Stimulated activated CD8-positive, alpha-beta memory T cell treated with anti-CD3 and anti-CD28 coated beads, Interleukin-4, amount 100 ng/mL, for 1 hour (primary cell): ENCODE data around the gene CALD1.

ENCODE experiments used
- DNase-seq, 2 donors: peaks; one replicate each; pipeline ENCODE4 v3.0.0-alpha.2; 2020; ENCODE audit warnings: low read depth in 2 of 2, low spot score in 1 of 2

The CALD1 gene

DNA sequence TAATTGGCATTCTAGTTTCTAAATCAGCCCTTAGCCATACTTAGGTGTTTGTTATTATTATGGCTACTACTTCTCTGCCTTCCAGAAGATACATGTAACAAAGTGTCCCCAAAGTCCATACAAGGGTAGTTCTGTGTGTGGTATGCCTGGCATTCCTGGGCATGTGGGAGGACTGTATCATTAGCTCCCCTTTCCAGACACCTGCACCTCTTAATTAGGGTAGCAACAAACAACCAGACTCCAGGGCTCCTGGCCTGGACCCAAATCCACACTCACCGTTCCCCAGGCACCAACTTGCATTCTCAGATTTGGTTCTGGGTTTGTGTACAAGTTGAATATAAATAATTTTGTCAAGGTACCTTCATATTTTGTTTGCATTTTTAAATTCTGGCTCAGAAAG lies 15.5 kb upstream of the CALD1 start:
- no peak for DNase-seq

DNA sequence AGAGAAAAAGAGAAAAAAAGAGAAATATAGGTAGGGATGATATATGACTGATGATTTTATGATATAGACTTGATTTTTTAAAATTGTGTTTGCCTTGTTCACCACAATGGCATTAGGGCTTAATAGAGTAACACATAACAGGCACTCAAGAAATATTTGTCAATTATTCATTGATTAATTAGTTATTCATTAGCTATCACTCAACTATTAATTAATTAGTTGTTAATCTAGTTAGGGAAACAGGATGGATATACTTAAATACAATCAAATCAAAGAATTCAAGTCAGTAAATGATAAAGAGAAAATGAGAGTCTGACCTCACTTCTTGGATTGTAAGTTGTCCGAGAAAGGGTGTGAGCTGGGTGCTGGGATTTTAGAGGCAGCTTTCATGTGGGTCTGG lies 15.1 kb upstream of the CALD1 start:
- no peak for DNase-seq

DNA sequence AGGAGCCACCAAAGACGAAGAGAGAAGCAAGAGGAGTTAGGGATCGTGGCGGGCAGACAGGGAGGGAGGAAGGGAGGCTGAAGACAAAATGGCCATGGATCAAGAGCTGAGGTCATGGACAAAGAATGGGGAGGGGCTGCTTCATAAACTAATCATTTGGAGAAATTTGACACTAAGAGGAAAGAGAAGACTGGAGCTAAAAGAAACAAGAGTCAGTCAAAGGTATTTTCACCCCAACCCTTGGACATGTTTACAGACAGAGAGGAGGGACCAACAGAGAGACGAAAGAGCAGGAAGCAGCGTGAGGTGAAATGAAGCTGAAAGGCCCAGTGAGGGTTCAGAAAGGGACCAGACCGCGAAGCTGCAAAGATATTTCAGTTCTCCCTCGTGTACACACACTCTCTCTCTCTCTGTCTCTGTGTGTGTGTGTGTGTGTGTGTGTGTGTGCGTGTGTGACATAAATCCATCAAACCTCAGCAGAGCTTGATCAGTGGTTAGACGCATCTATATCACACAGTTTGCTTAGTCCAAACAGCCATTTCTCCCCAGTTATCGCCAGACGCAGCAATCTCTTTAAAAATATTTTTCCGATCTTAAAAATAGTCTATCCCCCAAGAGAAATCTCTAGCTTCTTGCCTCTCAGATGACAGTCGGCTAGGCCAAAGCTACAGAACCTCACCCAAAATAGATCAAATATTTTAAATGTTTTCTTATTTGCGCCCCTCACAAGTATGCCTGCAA lies 12.5 kb upstream of the CALD1 start:
- DNase-seq, result no peak

DNA sequence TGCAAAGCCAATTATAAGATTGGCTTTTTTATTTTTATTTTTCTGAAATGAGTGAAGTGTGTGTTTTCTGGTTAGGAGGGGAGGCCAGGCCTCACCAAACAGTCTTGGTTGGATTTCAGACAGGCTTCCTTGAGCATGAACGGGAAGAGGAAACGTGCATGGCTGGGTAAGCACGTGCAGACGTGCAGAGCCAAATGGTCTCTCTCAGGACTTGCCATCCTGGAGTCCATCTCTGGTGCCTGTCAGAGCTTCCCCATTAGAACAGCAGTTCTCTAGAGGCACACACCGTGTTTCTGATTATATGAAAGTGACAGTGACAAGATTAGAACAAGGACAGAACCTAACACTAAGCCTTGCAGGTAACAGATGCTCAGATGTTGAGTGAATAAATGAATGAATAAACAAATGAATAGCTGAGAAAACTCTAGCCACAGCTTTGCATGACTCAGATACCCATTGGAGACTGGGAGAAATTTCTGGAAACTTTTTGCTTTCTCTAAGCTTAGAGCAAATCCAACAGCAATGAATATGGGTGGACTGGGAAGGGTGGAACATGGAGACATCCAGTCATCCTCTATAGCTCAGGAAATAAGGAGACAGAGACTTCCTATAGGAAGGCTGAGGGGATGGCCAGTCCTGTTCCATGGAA lies 11.8 kb upstream of the CALD1 start:
- DNase-seq, result no peak

DNA sequence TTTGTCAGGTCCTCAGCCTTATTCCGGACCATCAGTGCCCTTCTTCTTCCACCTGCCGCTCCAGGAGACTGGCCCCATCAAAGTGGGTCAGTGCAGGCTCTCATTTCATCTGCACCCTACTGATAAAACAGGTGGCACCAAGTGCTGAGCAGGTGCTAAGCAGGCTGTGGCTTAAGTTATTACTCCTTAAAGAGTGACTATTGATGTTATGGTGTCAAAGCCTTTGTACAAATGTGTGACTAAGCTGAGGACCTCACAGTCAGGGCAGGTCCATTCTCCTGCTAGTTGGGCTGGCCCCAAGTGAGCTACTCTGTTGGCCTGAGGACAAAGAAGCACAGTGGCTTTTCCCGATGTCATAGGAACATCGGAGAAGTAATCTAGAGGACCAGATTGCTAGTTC lies 11.2 kb upstream of the CALD1 start:
- DNase-seq, result no peak

DNA sequence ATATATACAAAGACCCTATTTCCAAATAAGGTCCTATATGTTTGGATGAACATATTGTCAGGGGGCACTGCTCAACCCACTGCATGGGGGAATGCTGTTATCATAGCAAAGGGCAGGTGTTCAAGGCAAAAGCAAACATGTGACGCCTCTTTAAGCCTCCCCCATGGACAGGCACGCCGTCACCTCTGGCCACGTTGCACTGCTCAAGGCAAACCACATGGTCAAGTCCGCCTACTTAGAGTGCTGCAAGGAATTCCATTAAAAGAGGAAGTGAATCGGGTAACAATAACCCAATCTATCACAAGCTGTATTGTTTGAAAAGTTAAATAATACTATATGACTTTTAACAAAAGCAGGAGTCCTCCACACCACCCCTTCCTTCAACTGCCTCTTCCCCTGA lies 8.8 kb upstream of the CALD1 start:
- DNase-seq, result no peak

DNA sequence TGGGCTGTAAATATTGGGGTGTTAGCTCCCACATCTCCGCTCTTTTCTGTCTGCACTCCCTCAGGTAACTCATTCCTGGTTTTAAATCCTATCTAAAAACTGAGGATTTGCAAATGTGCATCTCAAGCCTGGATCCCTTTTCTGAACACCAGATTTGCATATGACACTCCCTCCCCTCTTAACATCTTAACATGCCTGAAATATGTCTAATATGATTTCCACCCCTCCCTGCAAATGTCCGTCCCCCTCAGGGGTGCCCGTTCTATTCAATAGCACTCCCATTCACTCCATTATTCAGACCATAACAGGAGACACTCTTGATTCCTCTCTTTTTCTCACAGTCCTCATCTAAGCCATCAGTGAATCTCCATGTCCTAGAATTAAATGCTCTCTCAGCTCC lies 8.3 kb upstream of the CALD1 start:
- no peak for DNase-seq

DNA sequence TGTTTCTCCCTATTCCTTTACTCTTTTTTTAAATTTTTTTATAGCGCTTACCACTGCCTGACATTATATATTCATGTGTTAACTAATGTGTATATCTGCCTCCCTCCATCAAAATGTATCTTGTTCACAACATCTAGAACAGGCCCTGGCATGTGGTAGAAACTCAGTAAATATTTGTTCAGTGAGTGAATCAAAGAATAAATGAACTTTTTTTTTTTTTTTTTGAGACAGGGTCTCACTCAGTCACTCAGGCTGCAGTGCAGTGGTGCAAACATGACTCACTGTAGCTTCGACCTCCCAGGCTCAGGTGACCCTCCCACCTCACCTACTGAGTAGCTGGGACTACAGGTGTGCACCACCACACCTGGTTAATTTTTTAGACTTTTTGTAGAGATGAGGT lies 7.5 kb upstream of the CALD1 start:
- no peak for DNase-seq

DNA sequence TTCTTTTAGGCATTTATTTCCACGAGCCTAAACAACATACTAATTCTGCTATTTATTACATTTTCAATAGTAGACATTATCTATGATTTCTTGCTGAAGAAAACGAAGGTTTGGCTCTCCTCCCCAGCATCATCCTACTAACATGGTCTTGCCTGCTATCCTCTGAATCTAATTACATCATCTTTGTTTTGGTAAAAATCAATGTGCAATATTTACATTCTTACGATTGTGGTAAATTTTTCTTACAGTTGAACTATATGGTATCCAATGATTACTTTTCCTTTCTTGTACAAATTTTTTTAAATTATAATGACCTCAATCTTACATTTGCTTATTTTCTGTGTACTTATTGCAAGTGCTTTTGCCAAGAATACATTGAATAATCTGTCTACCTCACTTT lies 7.0 kb upstream of the CALD1 start:
- DNase-seq, result no peak

DNA sequence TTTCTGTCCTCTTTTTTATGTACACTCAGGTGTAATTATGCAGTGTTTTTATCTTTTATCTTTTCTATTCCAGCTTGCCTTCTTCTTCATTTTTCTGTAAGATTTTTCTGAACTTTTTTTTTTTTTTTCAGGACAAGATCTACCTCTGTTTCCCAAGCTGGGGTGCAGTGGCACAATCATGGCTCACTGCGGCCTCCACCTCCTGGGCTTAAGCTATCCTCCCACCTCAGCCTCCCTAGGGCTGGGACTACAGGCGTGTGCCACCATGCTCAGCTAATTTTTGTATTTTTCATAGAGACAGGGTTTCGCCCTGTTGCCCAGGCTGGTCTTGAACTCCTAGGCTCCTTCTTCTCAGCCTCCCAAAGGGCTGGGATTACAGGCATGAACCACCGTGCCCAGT lies 6.3 kb upstream of the CALD1 start:
- DNase-seq, result no peak

DNA sequence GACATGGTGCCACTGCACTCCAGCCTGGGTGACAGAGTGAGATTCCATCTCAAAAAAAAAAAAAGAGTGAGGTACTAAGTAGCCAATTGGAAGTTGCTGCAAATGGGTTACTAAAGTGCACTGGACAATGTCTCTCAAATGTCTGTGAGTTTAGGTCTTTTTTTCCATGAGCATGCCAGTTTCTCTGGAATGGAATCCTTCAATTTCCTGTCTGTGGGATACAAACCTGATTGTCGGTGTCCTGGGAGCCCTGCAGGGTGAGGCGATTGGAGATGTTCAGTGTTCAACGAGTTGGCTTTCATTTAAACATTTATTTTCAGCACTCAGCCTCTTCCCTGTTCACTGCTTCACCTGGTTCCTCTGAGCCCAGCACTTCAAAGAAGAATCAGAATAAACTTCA lies 5.3 kb upstream of the CALD1 start:
- no peak for DNase-seq

DNA sequence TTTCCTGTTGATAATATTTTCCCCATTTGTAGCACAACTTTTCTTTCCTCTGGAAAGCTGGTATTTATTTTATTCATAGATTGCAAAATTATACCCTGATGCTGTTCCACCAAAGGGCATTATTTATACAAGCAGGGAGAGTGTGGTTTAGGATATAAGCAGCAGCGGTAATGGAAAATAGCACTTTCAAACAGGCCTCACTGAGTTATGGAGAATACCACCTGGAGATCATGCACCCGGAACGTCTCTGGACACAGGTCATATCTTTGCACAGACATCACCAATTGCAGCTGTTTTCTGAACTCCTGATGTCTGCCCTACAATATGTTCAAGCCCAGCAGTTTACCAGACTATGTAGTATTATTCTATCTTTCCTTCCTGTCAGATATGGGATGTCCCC lies 2.0 kb upstream of the CALD1 start:
- no peak for DNase-seq

DNA sequence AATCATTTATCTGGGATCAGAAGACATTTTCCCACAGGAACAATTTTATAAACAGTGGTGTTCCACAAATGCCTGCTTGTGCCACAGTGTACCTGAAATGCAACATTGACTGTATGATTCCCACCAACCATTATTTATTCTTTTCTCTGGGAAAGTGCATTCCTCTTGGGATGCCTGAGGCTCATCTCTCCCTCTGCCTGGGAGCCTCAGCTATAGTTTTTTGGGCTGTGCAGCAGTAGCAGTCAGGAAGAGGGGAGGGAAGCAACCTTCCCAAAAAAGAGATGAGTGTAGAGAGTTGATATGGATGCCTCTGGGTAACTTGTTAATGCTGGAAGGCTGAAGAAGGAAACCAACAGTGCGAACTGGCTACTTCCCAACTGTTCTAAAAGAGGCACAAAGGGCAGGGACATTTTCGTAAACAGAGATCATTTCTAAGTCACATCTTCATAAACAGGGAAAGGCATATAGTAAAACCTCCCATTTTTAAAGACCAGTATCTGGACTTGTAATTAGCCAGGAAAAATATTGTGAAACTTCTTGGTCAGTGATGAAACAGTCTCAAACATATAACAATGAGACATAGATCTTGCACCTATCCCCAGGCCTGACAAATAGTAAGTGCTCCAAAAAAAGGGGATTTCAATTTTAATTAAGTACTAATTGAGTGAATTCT lies 1.4 kb upstream of the CALD1 start:
- DNase-seq, result no peak

DNA sequence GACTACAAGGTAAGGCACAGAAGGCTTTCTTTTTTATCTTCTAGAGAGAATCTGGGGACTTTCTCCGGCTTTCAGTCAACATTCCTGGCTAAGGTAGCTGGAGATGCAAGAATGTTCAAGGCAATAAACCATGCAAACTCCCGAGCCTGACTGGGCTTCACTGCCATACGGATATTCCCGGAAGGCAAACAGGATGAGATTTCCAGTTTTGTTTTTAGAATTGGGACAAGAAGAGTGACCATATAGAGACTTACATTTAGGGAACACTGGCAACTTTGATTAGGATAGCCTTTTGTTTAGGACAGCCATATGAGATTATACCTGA lies 269 bp downstream of the CALD1 start:
- no peak for DNase-seq

DNA sequence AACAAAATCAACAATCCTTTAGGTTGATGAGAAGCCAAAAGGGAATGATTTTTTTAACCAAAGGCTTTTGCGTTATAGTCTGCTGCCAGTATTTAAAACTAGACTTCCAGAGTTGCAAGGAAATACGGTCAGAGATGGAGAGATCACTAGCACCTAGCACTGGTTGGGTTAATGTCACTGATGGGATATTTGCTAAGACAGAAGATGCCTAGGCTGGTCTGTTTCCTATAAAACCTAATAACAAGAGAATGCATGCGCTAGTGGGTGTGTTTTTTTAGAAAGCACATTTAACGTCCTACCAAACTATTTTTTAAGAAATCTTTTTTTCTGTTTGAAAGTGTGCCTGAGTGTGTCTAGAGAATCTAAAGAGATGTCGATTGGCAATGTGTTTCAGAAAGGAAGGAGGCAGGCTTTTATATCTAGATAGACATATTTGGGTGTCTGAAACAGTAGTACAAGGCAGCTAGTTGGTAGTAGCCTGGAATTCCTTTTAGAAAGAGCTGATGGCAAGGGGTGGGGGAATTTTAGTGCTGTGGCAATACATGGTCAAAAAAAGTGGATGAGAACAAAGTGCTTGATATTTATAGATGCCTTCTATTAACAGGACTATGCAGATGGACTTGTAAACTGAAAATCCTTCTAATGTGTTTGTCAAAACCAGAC lies 863 bp downstream of the CALD1 start:
- no peak for DNase-seq

DNA sequence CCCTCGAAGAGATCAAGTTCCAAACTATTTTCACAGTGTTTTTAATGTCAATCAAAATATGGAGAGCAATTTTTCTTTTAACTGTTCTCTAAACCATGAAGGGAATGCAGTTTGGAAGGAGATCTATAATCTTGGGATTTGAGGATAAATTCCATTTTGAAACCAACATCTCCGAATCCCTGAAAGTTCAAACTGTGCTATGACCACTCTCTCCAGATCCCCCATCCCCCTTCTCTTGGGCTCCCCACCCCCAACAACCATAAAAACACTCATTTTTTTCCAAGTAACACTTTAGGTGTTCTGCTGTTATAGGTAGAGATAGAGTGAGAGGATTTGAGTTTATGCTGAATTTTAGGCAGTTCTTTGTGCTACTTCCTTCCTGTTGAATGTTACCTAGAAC lies 1.7 kb downstream of the CALD1 start:
- DNase-seq, result no peak

DNA sequence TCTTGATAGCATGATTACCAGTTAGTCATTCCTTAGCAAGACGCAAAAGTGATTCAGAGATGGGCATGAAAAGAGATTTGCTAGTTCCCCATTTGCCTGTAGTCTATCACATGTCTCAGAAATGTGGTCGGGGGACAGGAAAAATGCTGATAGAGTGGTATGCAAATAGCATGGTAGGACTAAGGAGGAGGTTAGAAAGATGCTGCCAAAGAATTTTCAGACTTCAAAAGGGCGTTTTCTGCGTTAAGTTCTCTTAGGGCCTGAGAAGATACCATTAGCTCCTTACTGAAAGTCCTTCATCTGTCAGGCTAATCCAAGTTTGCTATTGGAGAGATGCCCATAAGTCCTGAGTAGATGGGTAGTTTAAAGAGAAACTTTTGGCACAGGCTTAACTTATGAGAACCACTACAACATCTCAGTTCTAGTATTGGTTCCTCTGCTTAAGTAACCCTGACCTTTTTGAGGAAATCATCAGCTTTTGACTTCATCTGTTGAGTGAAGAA lies 2.7 kb downstream of the CALD1 start:
- DNase-seq, result no peak

DNA sequence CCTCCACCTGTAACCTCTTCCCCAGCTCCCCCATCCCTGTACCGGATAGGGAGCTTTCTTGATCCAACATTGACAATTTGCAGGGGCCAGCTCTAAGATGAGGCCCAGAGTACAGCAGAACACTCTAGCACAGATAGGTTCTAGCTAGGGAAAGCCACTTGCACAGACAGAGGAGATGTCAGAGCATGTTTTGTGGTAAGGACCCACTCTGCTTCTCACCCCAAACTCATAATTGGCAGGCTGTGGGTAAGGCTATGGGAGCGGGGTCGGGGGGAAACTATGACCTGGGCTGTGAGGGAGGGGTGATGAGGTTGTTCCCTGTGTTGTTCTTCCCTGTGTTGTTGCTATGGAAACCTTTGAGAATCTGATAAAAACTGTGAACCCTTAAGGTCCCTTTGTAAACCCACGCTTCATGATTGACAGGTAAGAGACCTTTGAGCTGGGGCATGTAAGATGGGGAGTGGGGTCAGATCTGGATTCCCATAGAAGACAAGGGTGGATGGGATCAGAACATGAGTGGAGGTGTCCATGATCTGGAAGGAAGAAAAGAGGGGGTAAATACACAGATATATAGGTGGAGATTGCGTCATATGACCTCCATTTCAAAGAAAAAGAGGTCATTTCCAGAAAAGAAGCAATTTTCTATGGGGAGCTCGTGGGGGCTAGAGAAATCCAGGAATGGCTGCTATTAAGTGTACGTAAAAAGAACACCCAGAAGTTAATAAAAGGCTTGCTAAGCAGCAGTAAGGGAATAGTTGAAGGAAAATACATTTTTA lies 4.0 kb downstream of the CALD1 start:
- no peak for DNase-seq

DNA sequence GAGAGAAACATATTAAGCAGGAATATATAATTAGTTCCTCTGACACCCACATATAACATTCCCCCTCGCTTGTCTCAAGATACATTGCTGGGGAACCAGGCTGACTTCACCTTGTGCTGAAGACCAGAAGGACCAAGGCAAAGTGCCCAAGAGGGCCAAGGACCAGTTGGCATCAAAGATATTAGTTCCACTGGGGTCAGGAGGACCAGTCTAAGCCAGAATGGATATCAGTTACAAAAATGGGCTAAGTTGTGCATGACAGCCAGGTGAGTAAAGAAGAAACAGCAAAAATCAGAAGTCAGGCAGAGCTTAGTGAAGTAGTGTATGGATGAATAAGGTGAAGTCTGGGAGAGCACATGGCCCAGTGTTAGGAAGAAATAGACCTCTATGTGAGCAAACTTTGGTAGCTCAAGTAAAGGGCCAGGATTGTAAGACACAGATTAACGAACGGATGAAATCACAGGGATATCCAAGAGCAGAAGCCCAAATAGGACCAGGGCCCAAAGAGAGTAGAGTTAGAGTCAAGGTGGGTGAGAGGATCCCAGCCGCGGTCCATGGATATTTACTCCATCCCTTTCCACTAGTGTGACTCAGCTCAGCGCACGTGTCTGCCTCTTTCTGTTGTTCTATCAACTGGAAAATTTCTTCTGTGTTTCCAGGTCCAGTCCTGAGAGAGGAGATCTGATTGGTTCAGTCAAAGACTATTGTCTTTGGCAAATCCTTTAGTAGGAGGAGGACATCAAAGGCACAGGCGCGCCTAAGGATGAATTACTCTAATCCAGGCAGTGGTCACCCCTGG lies 5.0 kb downstream of the CALD1 start:
- no peak for DNase-seq

DNA sequence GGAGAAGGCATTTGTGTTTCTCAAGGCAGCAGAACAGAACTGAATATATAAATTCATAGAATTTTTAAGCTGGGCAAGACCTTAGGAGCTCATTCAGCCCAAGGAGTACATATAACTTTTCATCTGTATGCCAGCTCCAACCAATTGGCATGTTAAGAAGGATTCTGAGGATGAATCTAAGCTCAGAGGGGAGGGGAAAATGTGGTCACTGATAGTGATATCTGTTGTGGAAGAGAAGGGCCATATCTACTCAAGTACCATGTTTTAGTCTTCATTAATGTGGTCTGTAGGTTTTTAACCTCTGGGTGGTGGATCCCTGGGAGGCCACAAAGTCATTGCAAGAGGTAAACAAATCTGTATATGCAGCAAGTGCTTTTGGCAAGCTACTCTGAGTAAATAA lies 6.4 kb downstream of the CALD1 start:
- no peak for DNase-seq

DNA sequence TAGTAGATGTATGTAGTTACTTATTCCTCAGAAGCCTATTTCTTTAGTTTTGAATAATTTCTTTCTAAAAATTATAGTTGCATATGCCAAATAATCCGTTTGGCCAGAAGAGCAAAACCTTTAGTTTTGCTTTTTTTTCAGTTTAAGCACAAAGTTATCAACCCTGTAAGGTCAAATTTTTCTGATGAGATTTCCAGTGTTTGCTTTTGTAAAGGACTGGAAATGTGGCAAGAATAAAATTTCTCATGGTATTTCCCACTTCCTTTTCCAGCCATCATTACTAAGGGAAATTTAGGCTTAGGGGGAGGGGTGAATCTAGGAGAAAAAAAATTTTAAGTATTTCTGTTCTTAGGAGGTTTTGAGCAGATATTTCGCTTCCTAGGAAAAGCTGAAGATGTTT lies 7.6 kb downstream of the CALD1 start:
- DNase-seq, result no peak
